Neural progenitor cell (in vitro differentiated cells): Measurements from ENCODE around the gene CASP4.

Experiments
- CTCF ChIP-seq: fragments of 200-600 bp; sonication (generic); IDR thresholded peaks from 2 replicates; pipeline ENCODE4 v1.5.1; 2017; ENCODE audit warnings: antibody characterized with exemption, mild to moderate bottlenecking
- EZH2phosphoT487 ChIP-seq: fragments of 200-600 bp; sonication (generic); IDR thresholded peaks from 2 replicates; pipeline ENCODE4 v1.6.1; 2017; ENCODE audit warnings: antibody characterized with exemption

- TF ChIP-seq CTCF (no peak), EZH2phosphoT487 (no peak)
Observed at GRCh38 chr11:104992781-104993180, 24.4 kb upstream of the CASP4 start.
